Activated CD8-positive, alpha-beta memory T cell treated with anti-CD3 and anti-CD28 coated beads, Interleukin-2, amount 10 ng/mL, durations not matched to agents 7 days and 5 days (primary cell): Measurements from ENCODE around the gene SRP68. TPM values are rescaled to one million over a fixed set of nuclear protein-coding genes. Genes with fewer than 3 reads are reported as not detected.
A peak's percentile ranks its signal among the peaks of the same experiment; 100 is the strongest.

Experiments used
- ATAC-seq: fragments of 150-1000 bp; cut with Tn5 transposase; one replicate; pipeline ENCODE4 v1.10.0; 2021; ENCODE audit warnings: moderate library complexity
- CTCF ChIA-PET: fragments of 350-600 bp; sonication (Branson Sonifier 250); formaldehyde crosslinking; loops from one replicate; lab custom pipeline; 2021; ENCODE audit warnings: antibody characterized with exemption; lab: Charles Lee
- DNase-seq: peaks from one replicate; pipeline ENCODE4 v3.0.0-alpha.2; 2020
- H3K27ac Mint-ChIP-seq: one replicate; pipeline ENCODE4 v1.8.0; 2021; ENCODE audit warnings: mild to moderate bottlenecking, mixed read lengths
- H3K27me3 Mint-ChIP-seq: one replicate; pipeline ENCODE4 v1.8.0; 2021; ENCODE audit warnings: mixed read lengths
- H3K36me3 Mint-ChIP-seq: one replicate; pipeline ENCODE4 v1.8.0; 2021; ENCODE audit warnings: mild to moderate bottlenecking, mixed read lengths
- H3K4me1 Mint-ChIP-seq: one replicate; pipeline ENCODE4 v1.8.0; 2021; ENCODE audit warnings: mixed read lengths
- H3K4me3 Mint-ChIP-seq: one replicate; pipeline ENCODE4 v1.8.0; 2021; ENCODE audit warnings: mild to moderate bottlenecking, moderate library complexity, mixed read lengths
- H3K9me3 Mint-ChIP-seq: one replicate; pipeline ENCODE4 v1.8.0; 2022; ENCODE audit warnings: low read depth, mixed read lengths
- total RNA-seq, 2 experiments: library from RNA; stranded (reverse); gene quantifications; one replicate each; pipeline ENCODE4 v1.2.3, GENCODE V29; 2021

SRP68 gene
- total RNA-seq, 2 experiments from 2014 or later = 92.0 to 116 TPM

GRCh38 chr17:76022973-76023899 lies 49.1 kb downstream of the SRP68 start:
- H3K9me3 Mint-ChIP-seq = no peaks in the 10 kb centered on the region
- CTCF ChIA-PET = interaction anchor here (0.9 kb wide), 1 partner anchor 19 kb away, joined by 4 read pairs; no protein-coding TSS in a partner anchor
- H3K27ac Mint-ChIP-seq = no peak overlapping the region
- H3K4me1 Mint-ChIP-seq = peaks cover 2% of the 10 kb centered on the region
- no peaks in the 10 kb centered on the region for H3K36me3 Mint-ChIP-seq
- ATAC-seq (no peak), DNase-seq (no peak)
- no peak overlapping the region for H3K4me3 Mint-ChIP-seq
- H3K27me3 Mint-ChIP-seq = no peaks in the 10 kb centered on the region

- no peak for ATAC-seq
- H3K36me3 Mint-ChIP-seq = no peaks in the 10 kb centered on the region
- H3K27ac Mint-ChIP-seq = no peak overlapping the region
- H3K4me3 Mint-ChIP-seq = no peak overlapping the region
- no peaks in the 10 kb centered on the region for H3K27me3 Mint-ChIP-seq
- peaks cover 2% of the 10 kb centered on the region for H3K4me1 Mint-ChIP-seq
- CTCF ChIA-PET = no interaction called here
- no peaks in the 10 kb centered on the region for H3K9me3 Mint-ChIP-seq
- no peak for DNase-seq
Observed at GRCh38 chr17:76022285-76022684, 50.0 kb downstream of the SRP68 start.

- Mint-ChIP-seq H3K4me3 (no peak overlapping the region), H3K27ac (no peak overlapping the region), H3K4me1 (peaks cover 2% of the 10 kb centered on the region), H3K27me3 (no peaks in the 10 kb centered on the region), H3K36me3 (no peaks in the 10 kb centered on the region), H3K9me3 (no peaks in the 10 kb centered on the region)
- CTCF ChIA-PET = interaction anchor here (0.8 to 9.9 kb wide), 9 partner anchors 9 to 281 kb away, joined by 3 to 135 read pairs (median 4); partner anchors contain the start of genes CDK3 and EXOC7
- ATAC-seq = no peak
- no peak for DNase-seq
Observed at GRCh38 chr17:76019833-76020467, 52.4 kb downstream of the SRP68 start.

- Mint-ChIP-seq H3K4me1 (peaks cover 6% of the 10 kb centered on the region), H3K27me3 (no peaks in the 10 kb centered on the region), H3K36me3 (no peaks in the 10 kb centered on the region), H3K27ac (no peak overlapping the region), H3K4me3 (no peak overlapping the region), H3K9me3 (no peaks in the 10 kb centered on the region)
- ATAC-seq (no peak), DNase-seq (no peak)
- CTCF ChIA-PET = interaction anchor here (0.8 to 9.9 kb wide), 8 partner anchors 8 to 282 kb away, joined by 3 to 135 read pairs (median 4); partner anchors contain the start of genes CDK3 and EXOC7
Observed at GRCh38 chr17:76018801-76019200, 53.5 kb downstream of the SRP68 start.

- Mint-ChIP-seq H3K4me1 (peaks cover 6% of the 10 kb centered on the region), H3K4me3 (no peak overlapping the region), H3K27ac (no peak overlapping the region), H3K36me3 (no peaks in the 10 kb centered on the region), H3K9me3 (no peaks in the 10 kb centered on the region), H3K27me3 (no peaks in the 10 kb centered on the region)
- no peak for DNase-seq
- CTCF ChIA-PET = interaction anchor here (1.0 to 9.9 kb wide), 6 partner anchors 12 to 113 kb away, joined by 3 to 135 read pairs (median 10); partner anchors contain the start of gene CDK3
- no peak for ATAC-seq
Observed at GRCh38 chr17:76018340-76018680, 54.0 kb downstream of the SRP68 start.

GRCh38 chr17:76017481-76018339 lies 54.6 kb downstream of the SRP68 start:
- no peak for DNase-seq
- Mint-ChIP-seq H3K9me3 (no peaks in the 10 kb centered on the region), H3K4me3 (no peak overlapping the region), H3K27me3 (no peaks in the 10 kb centered on the region), H3K36me3 (no peaks in the 10 kb centered on the region), H3K27ac (no peak overlapping the region), H3K4me1 (peaks cover 6% of the 10 kb centered on the region)
- no peak for ATAC-seq
- CTCF ChIA-PET = interaction anchor here (1.0 to 9.9 kb wide), 5 partner anchors 10 to 91 kb away, joined by 3 to 135 read pairs (median 6); partner anchors contain the start of gene CDK3

- no peaks in the 10 kb centered on the region for H3K36me3 Mint-ChIP-seq
- H3K27ac Mint-ChIP-seq = no peak overlapping the region
- H3K27me3 Mint-ChIP-seq = no peaks in the 10 kb centered on the region
- CTCF ChIA-PET = interaction anchor here (0.7 to 9.9 kb wide), 56 partner anchors 14 to 383 kb away, joined by 3 to 135 read pairs (median 5); partner anchors contain the start of genes CDK3, EXOC7, FOXJ1 and PRPSAP1
- no peak for DNase-seq
- no peak for ATAC-seq
- H3K9me3 Mint-ChIP-seq = no peaks in the 10 kb centered on the region
- no peak overlapping the region for H3K4me3 Mint-ChIP-seq
- peaks cover 6% of the 10 kb centered on the region for H3K4me1 Mint-ChIP-seq
Observed at GRCh38 chr17:76014925-76015261, 57.4 kb downstream of the SRP68 start.

GRCh38 chr17:76014100-76014924 lies 58.0 kb downstream of the SRP68 start:
- Mint-ChIP-seq H3K27me3 (no peaks in the 10 kb centered on the region), H3K4me3 (no peak overlapping the region), H3K36me3 (no peaks in the 10 kb centered on the region), H3K9me3 (no peaks in the 10 kb centered on the region), H3K27ac (no peak overlapping the region), H3K4me1 (peaks cover 4% of the 10 kb centered on the region)
- DNase-seq (peak; percentile 85), ATAC-seq (peak; percentile 98)
- CTCF ChIA-PET = interaction anchor here (0.6 to 9.9 kb wide), 79 partner anchors 14 to 598 kb away, joined by 3 to 135 read pairs (median 5); partner anchors contain the start of genes CDK3, EXOC7, FOXJ1 and PRPSAP1

GRCh38 chr17:76013377-76013932 lies 58.9 kb downstream of the SRP68 start:
- no peaks in the 10 kb centered on the region for H3K36me3 Mint-ChIP-seq
- ATAC-seq = no peak
- no peak overlapping the region for H3K27ac Mint-ChIP-seq
- DNase-seq = no peak
- H3K9me3 Mint-ChIP-seq = no peaks in the 10 kb centered on the region
- H3K4me1 Mint-ChIP-seq = peaks cover 4% of the 10 kb centered on the region
- CTCF ChIA-PET = interaction anchor here (0.6 to 9.9 kb wide), 58 partner anchors 13 to 599 kb away, joined by 3 to 135 read pairs (median 5); partner anchors contain the start of genes CDK3, EXOC7, FOXJ1 and PRPSAP1
- no peaks in the 10 kb centered on the region for H3K27me3 Mint-ChIP-seq
- H3K4me3 Mint-ChIP-seq = no peak overlapping the region

GRCh38 chr17:76011951-76012350 lies 60.4 kb downstream of the SRP68 start:
- H3K4me1 Mint-ChIP-seq = peaks cover 4% of the 10 kb centered on the region
- H3K27ac Mint-ChIP-seq = no peak overlapping the region
- no peak for DNase-seq
- CTCF ChIA-PET = interaction anchor here (0.9 to 9.9 kb wide), 10 partner anchors 11 to 329 kb away, joined by 3 to 135 read pairs (median 9); partner anchors contain the start of genes CDK3, EXOC7 and MRPL38
- no peaks in the 10 kb centered on the region for H3K36me3 Mint-ChIP-seq
- no peak for ATAC-seq
- H3K4me3 Mint-ChIP-seq = no peak overlapping the region
- no peaks in the 10 kb centered on the region for H3K27me3 Mint-ChIP-seq
- H3K9me3 Mint-ChIP-seq = no peaks in the 10 kb centered on the region

- no peak for ATAC-seq
- no peaks in the 10 kb centered on the region for H3K36me3 Mint-ChIP-seq
- no peak overlapping the region for H3K4me3 Mint-ChIP-seq
Observed at GRCh38 chr17:76009969-76010661, 62.2 kb downstream of the SRP68 start.

More at GRCh38 chr17:76009969-76010661, 62.2 kb downstream of the SRP68 start:
- H3K4me1 Mint-ChIP-seq = peaks cover 4% of the 10 kb centered on the region
- no peak overlapping the region for H3K27ac Mint-ChIP-seq
- no peaks in the 10 kb centered on the region for H3K9me3 Mint-ChIP-seq
- no peak for DNase-seq
- CTCF ChIA-PET = interaction anchor here (1.0 to 4.9 kb wide), 10 partner anchors 9 to 292 kb away, joined by 3 to 29 read pairs (median 5); partner anchors contain the start of genes CDK3, EXOC7 and MRPL38
- H3K27me3 Mint-ChIP-seq = no peaks in the 10 kb centered on the region
